HG02840 (cell line): Measurements from ENCODE around the gene BMP4.

Experiments
- ATAC-seq: cut with Tn5 transposase; IDR thresholded peaks from one replicate; pipeline ENCODE4 v1.9.1; 2021; ENCODE audit warnings: mild to moderate bottlenecking, moderate library complexity, moderate number of reproducible peaks; ENCODE audit not compliant: unreplicated experiment, low FRiP score

Gene BMP4

GRCh38 chr14:53947094-53947445, 9.6 kb downstream of the BMP4 start:
- ATAC-seq, result no peak

GRCh38 chr14:53946404-53947093, 10.1 kb downstream of the BMP4 start:
- ATAC-seq, result no peak

- ATAC-seq, result no peak
These were observed 10.6 kb downstream of the BMP4 start for GRCh38 chr14:53946071-53946403.

GRCh38 chr14:53943751-53944083, 12.9 kb downstream of the BMP4 start:
- no peak for ATAC-seq

GRCh38 chr14:53942970-53943750, 13.5 kb downstream of the BMP4 start:
- no peak for ATAC-seq

- no peak for ATAC-seq
These were observed 18.3 kb downstream of the BMP4 start for GRCh38 chr14:53938136-53938837.

GRCh38 chr14:53934778-53935414, 21.7 kb downstream of the BMP4 start:
- no peak for ATAC-seq

GRCh38 chr14:53932966-53933365, 23.7 kb downstream of the BMP4 start:
- no peak for ATAC-seq

- ATAC-seq, result no peak
These were observed 26.5 kb downstream of the BMP4 start for GRCh38 chr14:53929871-53930715.

GRCh38 chr14:53927171-53927570, 29.5 kb downstream of the BMP4 start:
- no peak for ATAC-seq

GRCh38 chr14:53925201-53925766, 31.3 kb downstream of the BMP4 start:
- ATAC-seq, result no peak

GRCh38 chr14:53924753-53925152, 31.9 kb downstream of the BMP4 start:
- ATAC-seq, result no peak

GRCh38 chr14:53921027-53921426, 35.6 kb downstream of the BMP4 start:
- ATAC-seq, result no peak

GRCh38 chr14:53916239-53916638, 40.4 kb downstream of the BMP4 start:
- ATAC-seq, result no peak

- no peak for ATAC-seq
These were observed 41.1 kb downstream of the BMP4 start for GRCh38 chr14:53915364-53916014.

- ATAC-seq, result no peak
These were observed 44.6 kb downstream of the BMP4 start for GRCh38 chr14:53912021-53912420.

- ATAC-seq, result no peak
These were observed 48.2 kb downstream of the BMP4 start for GRCh38 chr14:53908416-53908815.

GRCh38 chr14:53902307-53902706, 54.3 kb downstream of the BMP4 start:
- ATAC-seq, result no peak

GRCh38 chr14:53900499-53900898, 56.1 kb downstream of the BMP4 start:
- ATAC-seq, result no peak
